Cardiac fibroblast (primary cell): ENCODE data around the gene CNFN.

Experiments
- DNase-seq, 2 donors: peaks; one replicate each; pipeline versions ENCODE4 v3.0.0 to v3.0.0-alpha.2; 2010; ENCODE audit warnings: low read depth in 2 of 2
- H3K4me3 ChIP-seq, 2 donors: replicated peaks in 1 of 2; 1 replicate in 1 of 2; 2 replicates in 1 of 2; pipeline ENCODE4 v1.5.1; 2011; ENCODE audit warnings: low read depth in 2 of 2, low read length in 2 of 2, mild to moderate bottlenecking in 2 of 2, moderate library complexity in 1 of 2
- CTCF ChIP-seq: IDR thresholded peaks from one replicate; pipeline ENCODE4 v1.5.1; 2011; ENCODE audit warnings: low read depth, mild to moderate bottlenecking, low read length, inconsistent platforms

The CNFN gene

GRCh38 chr19:42368360-42368759 is 21.7 kb downstream of the CNFN start:
- H3K4me3 ChIP-seq, result no peak overlapping the region
- DNase-seq, result no peak
- TF ChIP-seq CTCF, result no peak

- no peak for TF ChIP-seq CTCF
- no peak for DNase-seq
- H3K4me3 ChIP-seq, result no peak overlapping the region
These were observed 22.2 kb downstream of the CNFN start for GRCh38 chr19:42367929-42368328.

- no peak overlapping the region for H3K4me3 ChIP-seq
- DNase-seq, result no peak
- TF ChIP-seq CTCF, result no peak
These were observed 23.4 kb downstream of the CNFN start for GRCh38 chr19:42366673-42367072.

- no peak for DNase-seq
- TF ChIP-seq CTCF, result no peak
- H3K4me3 ChIP-seq, result no peak overlapping the region
These were observed 26.3 kb downstream of the CNFN start for GRCh38 chr19:42363614-42364346.

GRCh38 chr19:42362891-42363440 is 27.1 kb downstream of the CNFN start:
- TF ChIP-seq CTCF, result no peak
- no peak for DNase-seq
- no peak overlapping the region for H3K4me3 ChIP-seq

GRCh38 chr19:42362342-42362741 is 27.8 kb downstream of the CNFN start:
- no peak for TF ChIP-seq CTCF
- no peak for DNase-seq
- H3K4me3 ChIP-seq, result no peak overlapping the region

GRCh38 chr19:42361545-42361910 is 28.6 kb downstream of the CNFN start:
- no peak for DNase-seq
- TF ChIP-seq CTCF, result no peak
- H3K4me3 ChIP-seq, result no peak overlapping the region
